Endothelial cell of umbilical vein (primary cell): ENCODE data around the gene CLEC16A. TPM values are rescaled to one million over a fixed set of nuclear protein-coding genes. Genes with fewer than 3 reads are reported as not detected.

Experiments
- BruUV-seq: library from RNA; stranded (reverse); fragments of 400-500 nt; replicated peaks from 2 replicates; lab custom pipeline; 2021; lab: Mats Ljungman, UMichigan
- CTCF ChIA-PET: fragments of 300-600, 350-600 bp; sonication (Branson Sonifier 250); formaldehyde crosslinking; loops from one replicate; lab custom pipeline; 2021; ENCODE audit warnings: antibody characterized with exemption, inconsistent platforms; lab: Charles Lee
- POLR2A ChIA-PET: fragments of 300-600, 350-600 bp; sonication (Branson Sonifier 250); formaldehyde crosslinking; loops from one replicate; lab custom pipeline; 2021; ENCODE audit warnings: antibody characterized with exemption, inconsistent platforms; lab: Charles Lee
- DNase-seq: peaks from one replicate; pipeline ENCODE4 v3.0.0-alpha.2; 2011; ENCODE audit warnings: low read depth, low spot score
- FAIRE-seq: peaks from 2 replicates; lab custom pipeline; 2011; peaks lifted over from hg19 to GRCh38; lab: Jason Lieb, UNC
- H2AFZ ChIP-seq: 2 replicates; pipeline ENCODE4 v1.6.0; 2012; ENCODE audit warnings: low read depth, low read length, control low read depth, inconsistent platforms
- H3K27ac ChIP-seq: 2 replicates; pipeline ENCODE4 v1.5.1; 2011; ENCODE audit warnings: low read depth, mild to moderate bottlenecking, control low read depth, low read length, moderate library complexity; ENCODE audit not compliant: insufficient read depth
- H3K27me3 ChIP-seq, 2 experiments: 2 replicates each; pipeline versions ENCODE4 v1.6.0 to v1.6.1; 2011; ENCODE audit warnings: low read length in 2 of 2, mixed read lengths in 1 of 2; ENCODE audit not compliant: control insufficient read depth in 2 of 2, insufficient read depth in 2 of 2
- H3K36me3 ChIP-seq, 2 experiments: 2 replicates in 1 of 2; 3 replicates in 1 of 2; pipeline ENCODE4 v1.5.1; 2011; ENCODE audit warnings: low read length in 2 of 2, mild to moderate bottlenecking in 1 of 2, moderate library complexity in 1 of 2; ENCODE audit not compliant: control insufficient read depth in 2 of 2, insufficient read depth in 2 of 2; ENCODE audit errors: extremely low read depth in 1 of 2
- H3K4me1 ChIP-seq: 3 replicates; pipeline ENCODE4 v1.5.1; 2011; ENCODE audit warnings: mild to moderate bottlenecking, low read length; ENCODE audit not compliant: control insufficient read depth, insufficient read depth; ENCODE audit errors: extremely low read depth
- H3K4me2 ChIP-seq: 2 replicates; pipeline ENCODE4 v1.6.1; 2011; ENCODE audit warnings: low read length, control low read depth, mixed read lengths; ENCODE audit not compliant: insufficient read depth
- H3K4me3 ChIP-seq, 3 experiments: fragments of 200-600 bp in 1 of 3; sonication (generic), shearing (Covaris generic) in 1 of 3; replicated peaks in 1 of 3; 2 replicates each; pipeline ENCODE4 v1.5.1; 2011 to 2016; ENCODE audit warnings: control low read depth in 3 of 3, low read length in 3 of 3, mild to moderate bottlenecking in 2 of 3, inconsistent platforms in 1 of 3, low read depth in 1 of 3, moderate library complexity in 1 of 3; ENCODE audit not compliant: insufficient read depth in 1 of 3
- H3K79me2 ChIP-seq: 2 replicates; pipeline ENCODE4 v1.6.0; 2012; ENCODE audit warnings: low read length, inconsistent platforms; ENCODE audit not compliant: control insufficient read depth, insufficient read depth
- H3K9ac ChIP-seq: replicated peaks from 2 replicates; pipeline ENCODE3; 2011; ENCODE audit warnings: low read length, control low read depth; ENCODE audit not compliant: insufficient read depth; ENCODE audit errors: extremely low read depth
- H3K9me1 ChIP-seq: replicated peaks from 3 replicates; pipeline ENCODE4 v1.6.0; 2011; ENCODE audit warnings: mild to moderate bottlenecking, low read length; ENCODE audit not compliant: control insufficient read depth, insufficient read depth; ENCODE audit errors: extremely low read depth
- H3K9me3 ChIP-seq: replicated peaks from 2 replicates; pipeline ENCODE4 v1.5.1; 2012; ENCODE audit warnings: low read length, inconsistent platforms; ENCODE audit not compliant: control insufficient read depth, insufficient read depth
- H4K20me1 ChIP-seq: replicated peaks from 2 replicates; pipeline ENCODE3; 2011; ENCODE audit warnings: mild to moderate bottlenecking, low read length; ENCODE audit not compliant: control insufficient read depth, insufficient read depth; ENCODE audit errors: extremely low read depth
- CTCF ChIP-seq, 2 donors: IDR thresholded peaks; 1 replicate in 1 of 2; 2 replicates in 1 of 2; pipeline ENCODE4 v1.5.1; 2011; ENCODE audit warnings: low read length in 2 of 2, mild to moderate bottlenecking in 2 of 2, moderate library complexity in 2 of 2, control low read depth in 1 of 2, inconsistent platforms in 1 of 2, low read depth in 1 of 2; ENCODE audit not compliant: insufficient read depth in 1 of 2; ENCODE audit errors: extremely low read depth in 1 of 2
- MAX ChIP-seq: IDR thresholded peaks from 2 replicates; pipeline ENCODE4 v1.6.1; 2011; ENCODE audit not compliant: insufficient read depth, insufficient read length
- dilution Hi-C: fragments of 300-500 bp; cut with MboI; formaldehyde crosslinking; loops from one replicate; pipeline ENCODE4 v1.15.0; 2019; ENCODE audit warnings: low sequenced_read_pairs; ENCODE audit not compliant: extremely low pct_ligation_motif_present
- intact Hi-C: fragments of 100-400 bp; cut with micrococcal nuclease; formaldehyde crosslinking; loops from one replicate; pipeline ENCODE4 v1.10.0; 2022
- polyA plus RNA-seq, 4 experiments: library from polyadenylated mRNA; depleted of rRNA in 3 of 4; stranded (reverse) in 3 of 4; unstranded in 1 of 4; fragments of >200 nt; gene quantifications; 2 replicates each; pipeline versions ENCODE4 v1.2.1 to v1.2.3, GENCODE V29; 2011 to 2012; ENCODE audit warnings: missing spikeins in 1 of 4
- total RNA-seq: library from RNA; stranded (reverse); gene quantifications from 2 replicates; pipeline ENCODE4 v1.2.3, GENCODE V29; 2021

Gene CLEC16A
- total and polyA plus RNA-seq, 2 donors (not counting 3 experiments of a cell fraction or from before 2014, with no cell fraction given): 11.4 to 23.3 TPM

GRCh38 chr16:10920726-10921427 lies 23.5 kb upstream of the CLEC16A start:
- dilution Hi-C loops (no loop called here), intact Hi-C loops (no loop called here)
- no peak for FAIRE-seq
- no peak overlapping the region for H3K27ac ChIP-seq
- H3K79me2 ChIP-seq: no peaks in the 10 kb centered on the region
- H3K27me3 ChIP-seq: no peaks in the 10 kb centered on the region
- H3K9ac ChIP-seq: no peak overlapping the region
- H3K4me3 ChIP-seq: no peak overlapping the region
- no peak for DNase-seq
- CTCF ChIA-PET: interaction anchor here (0.8 kb wide), 2 partner anchors 11 to 252 kb away, joined by 3 read pairs; no protein-coding TSS in a partner anchor
- TF ChIP-seq CTCF (IDR thresholded peaks at IDR 0.05; ENCODE audit: extremely low read depth in 1 of 2, insufficient read depth in 1 of 2, low read depth in 1 of 2, low read length in 2 of 2) (no peak), MAX (no peak)
- no peaks in the 10 kb centered on the region for H3K9me1 ChIP-seq
- BruUV-seq: no TSS peak
- no peak overlapping the region for H3K4me2 ChIP-seq
- H3K4me1 ChIP-seq: no peaks in the 10 kb centered on the region
- POLR2A ChIA-PET: no interaction called here
- H4K20me1 ChIP-seq: no peaks in the 10 kb centered on the region
- no peaks in the 10 kb centered on the region for H3K9me3 ChIP-seq
- H2AFZ ChIP-seq: no peak overlapping the region
- H3K36me3 ChIP-seq: peaks cover 0 to 2% of the 10 kb centered on the region in 2 experiments
